SK-N-SH (cell line): ENCODE data around the gene RALGDS. TPM values are rescaled to one million over a fixed set of nuclear protein-coding genes. Genes with fewer than 3 reads are reported as not detected.

Source experiments
- CTCF ChIA-PET: fragments of 300-600, 350-600 bp; formaldehyde crosslinking; extraction: SDS; loops from one replicate; lab custom pipeline; 2021; lab: Yijun Ruan, JAX
- POLR2A ChIA-PET: fragments of 350-600 bp; sonication (Branson Sonifier 250); formaldehyde crosslinking; extraction: SDS; loops from one replicate; lab custom pipeline; 2020; ENCODE audit warnings: antibody characterized with exemption, inconsistent platforms; lab: Yijun Ruan, JAX
- DNase-seq: peaks from one replicate; pipeline ENCODE4 v3.0.0; 2012
- H2AFZ ChIP-seq: fragments of 200-600 bp; sonication (generic); 2 replicates; pipeline ENCODE4 v1.8.1; 2016; ENCODE audit warnings: antibody characterized with exemption, mild to moderate bottlenecking, low read depth
- H3F3A ChIP-seq: fragments of 200-600 bp; sonication (generic); replicated peaks from 2 replicates; pipeline ENCODE3; 2016; ENCODE audit warnings: antibody characterized with exemption, mild to moderate bottlenecking; ENCODE audit not compliant: insufficient read depth
- H3K27ac ChIP-seq, 2 experiments: fragments of 200-500 bp in 1 of 2; fragments of 200-600 bp in 1 of 2; sonication (Bioruptor generic) in 1 of 2; sonication (generic), shearing (Covaris generic) in 1 of 2; 2 replicates each; pipeline versions ENCODE4 v1.5.1 to v1.6.1; 2014 to 2016; ENCODE audit warnings: low read depth in 2 of 2, inconsistent platforms in 1 of 2, low read length in 1 of 2, mild to moderate bottlenecking in 1 of 2, mixed read lengths in 1 of 2
- H3K27me3 ChIP-seq: fragments of 200-600 bp; sonication (generic), shearing (Covaris generic); 2 replicates; pipeline ENCODE4 v1.6.1; 2016; ENCODE audit warnings: mixed run types; ENCODE audit not compliant: insufficient read depth
- H3K36me3 ChIP-seq, 2 experiments: fragments of 200-500 bp in 1 of 2; fragments of 200-600 bp in 1 of 2; sonication (Bioruptor generic) in 1 of 2; sonication (generic) in 1 of 2; replicated peaks in 1 of 2; 2 replicates each; pipeline versions ENCODE3 to v1.5.1; 2014 to 2016; ENCODE audit warnings: low read length in 1 of 2, mild to moderate bottlenecking in 1 of 2; ENCODE audit not compliant: insufficient read depth in 2 of 2, control insufficient read depth in 1 of 2
- H3K4me1 ChIP-seq, 2 experiments: fragments of 200-500 bp in 1 of 2; fragments of 200-600 bp in 1 of 2; sonication (Bioruptor generic) in 1 of 2; sonication (generic), shearing (Covaris generic) in 1 of 2; 2 replicates each; pipeline versions ENCODE4 v1.5.1 to v1.6.1; 2014 to 2016; ENCODE audit warnings: low read depth in 1 of 2, low read length in 1 of 2, mixed run types in 1 of 2; ENCODE audit not compliant: insufficient read depth in 2 of 2, control insufficient read depth in 1 of 2
- H3K4me2 ChIP-seq: fragments of 200-600 bp; sonication (generic), shearing (Covaris generic); 2 replicates; pipeline ENCODE4 v1.6.1; 2017; ENCODE audit warnings: mixed run types
- H3K4me3 ChIP-seq, 2 experiments: fragments of 200-500 bp in 1 of 2; fragments of 200-600 bp in 1 of 2; sonication (Bioruptor generic) in 1 of 2; sonication (generic), shearing (Covaris generic) in 1 of 2; 2 replicates each; pipeline versions ENCODE4 v1.5.1 to v1.8.1; 2014 to 2016; ENCODE audit warnings: low read depth in 2 of 2, inconsistent platforms in 1 of 2, low read length in 1 of 2, mild to moderate bottlenecking in 1 of 2, mixed read lengths in 1 of 2, moderate library complexity in 1 of 2
- H3K79me2 ChIP-seq: fragments of 200-600 bp; sonication (generic); 2 replicates; pipeline ENCODE4 v1.8.1; 2017; ENCODE audit warnings: mild to moderate bottlenecking; ENCODE audit not compliant: insufficient read depth
- H3K9ac ChIP-seq: fragments of 200-600 bp; sonication (generic); 2 replicates; pipeline ENCODE4 v1.6.1; 2017; ENCODE audit warnings: mixed run types
- H3K9me2 ChIP-seq: fragments of 200-600 bp; sonication (generic); 2 replicates; pipeline ENCODE4 v1.6.1; 2017; ENCODE audit warnings: mixed run types
- H3K9me3 ChIP-seq: fragments of 200-600 bp; sonication (generic); 2 replicates; pipeline ENCODE4 v1.6.1; 2017; ENCODE audit warnings: mixed run types, mild to moderate bottlenecking, moderate library complexity
- H4K20me1 ChIP-seq: fragments of 200-600 bp; sonication (generic); 2 replicates; pipeline ENCODE4 v1.6.1; 2017; ENCODE audit warnings: mild to moderate bottlenecking, mixed run types; ENCODE audit not compliant: insufficient read depth
- ELF1 ChIP-seq: IDR thresholded peaks from 2 replicates; pipeline ENCODE4 v1.4.0; 2012
- FOXJ3 ChIP-seq: sonication (generic); formaldehyde crosslinking; IDR thresholded peaks from 2 replicates; pipeline ENCODE4 v1.5.1; 2020; ENCODE audit warnings: mild to moderate bottlenecking, missing genetic modification reagents
- GABPA ChIP-seq: IDR thresholded peaks from 2 replicates; pipeline ENCODE4 v1.4.0; 2012; ENCODE audit warnings: low read depth, mild to moderate bottlenecking
- GATA2 ChIP-seq: sonication (generic); formaldehyde crosslinking; IDR thresholded peaks from 2 replicates; pipeline ENCODE4 v1.5.0; 2020; ENCODE audit warnings: mild to moderate bottlenecking, missing genetic modification reagents
- IRF3 ChIP-seq: fragments of 150-350 bp; IDR thresholded peaks from 2 replicates; pipeline ENCODE4 v1.6.1; 2016; ENCODE audit warnings: mild to moderate bottlenecking, low read depth, low read length
- JUND ChIP-seq: IDR thresholded peaks from 2 replicates; pipeline ENCODE4 v1.4.0; 2012
- MAX ChIP-seq: IDR thresholded peaks from 2 replicates; pipeline ENCODE4 v1.4.0; 2012; ENCODE audit warnings: low read depth
- MXI1 ChIP-seq: IDR thresholded peaks from 2 replicates; pipeline ENCODE4 v1.6.1; 2012; ENCODE audit warnings: mild to moderate bottlenecking, low read depth, low read length, improper control_type of control experiment
- NRF1 ChIP-seq: IDR thresholded peaks from 2 replicates; pipeline ENCODE4 v1.6.1; 2012; ENCODE audit warnings: low read depth, mild to moderate bottlenecking, low read length
- POLR2AphosphoS5 ChIP-seq: IDR thresholded peaks from 2 replicates; pipeline ENCODE4 v1.6.1; 2012; ENCODE audit warnings: low read depth, low read length
- RAD21 ChIP-seq: IDR thresholded peaks from 2 replicates; pipeline ENCODE4 v1.6.1; 2012; ENCODE audit warnings: mild to moderate bottlenecking, low read length
- REST ChIP-seq: IDR thresholded peaks from 2 replicates; pipeline ENCODE4 v1.6.1; 2012; ENCODE audit warnings: mild to moderate bottlenecking, low read depth, low read length, moderate library complexity
- RFX5 ChIP-seq: IDR thresholded peaks from 2 replicates; pipeline ENCODE4 v1.6.1; 2012; ENCODE audit warnings: mild to moderate bottlenecking, improper control_type of control experiment, low read length
- SMC3 ChIP-seq: IDR thresholded peaks from 2 replicates; pipeline ENCODE4 v1.6.1; 2012; ENCODE audit warnings: low read depth, low read length, improper control_type of control experiment
- TAF1 ChIP-seq: IDR thresholded peaks from 2 replicates; pipeline ENCODE4 v1.6.1; 2012; ENCODE audit warnings: low read depth, mild to moderate bottlenecking, low read length, moderate library complexity, borderline replicate concordance
- ZBTB33 ChIP-seq: IDR thresholded peaks from 2 replicates; pipeline ENCODE4 v1.4.0; 2012; ENCODE audit warnings: low read depth, borderline replicate concordance
- WGBS: methylation state at CpG from one replicate; pipeline ENCODE4 v1.1.6; 2017; ENCODE audit warnings: low lambda C conversion rate; 5-methylcytosine and 5-hydroxymethylcytosine counted together
- polyA plus RNA-seq, 3 experiments: library from polyadenylated mRNA; depleted of rRNA; stranded (reverse); fragments of >200 nt; gene quantifications; 2 replicates each; pipeline ENCODE4 v1.2.3, GENCODE V29; 2012

RALGDS gene
- polyA plus RNA-seq, 1 of the 3 experiments (the other 2 are of a cell fraction), result 64.7 TPM

- no peak overlapping the region for H3K4me3 ChIP-seq
- TF ChIP-seq GABPA (no peak), IRF3 (no peak), POLR2AphosphoS5 (no peak)
- TF ChIP-seq, all 33 proteins: peak for 0
- ChIA-PET CTCF (interaction anchor here (0.7 to 30.3 kb wide), 19 partner anchors 8 to 226 kb away, joined by 3 to 810 read pairs (median 4); partner anchors contain the start of gene GTF3C5), POLR2A (interaction anchor here (1.0 to 1.3 kb wide), 3 partner anchors 14 to 40 kb away, joined by 4 to 6 read pairs (median 4); no protein-coding TSS in a partner anchor)
- WGBS, result 90% methylated on average over 6 of the region's 12 CpGs
- Histone ChIP-seq H3K9me3 (no peaks in the 10 kb centered on the region), H3K9me2 (no peaks in the 10 kb centered on the region), H3K4me2 (no peak overlapping the region), H4K20me1 (0 out of 2 replicates have a peak, but pooled peaks cover 7% of the 10 kb centered on the region), H3K4me1 (peaks cover 0 to 2% of the 10 kb centered on the region in 2 experiments; a peak in 1 of 4 replicates), H3K27ac (no peak overlapping the region), H3K36me3 (peaks cover 21 to 82% of the 10 kb centered on the region in 2 experiments), H3K27me3 (no peaks in the 10 kb centered on the region), H3F3A (no peaks in the 10 kb centered on the region), H2AFZ (no peak overlapping the region), H3K9ac (no peak overlapping the region), H3K79me2 (no peaks in the 10 kb centered on the region)
- DNase-seq, result no peak
Measured at GRCh38 chr9:133103987-133104505, 17.0 kb downstream of the RALGDS start.

- peaks cover 0 to 2% of the 10 kb centered on the region in 2 experiments; a peak in 1 of 4 replicates for H3K4me1 ChIP-seq
- H3K36me3 ChIP-seq, result peaks cover 26 to 82% of the 10 kb centered on the region in 2 experiments
- H3K4me2 ChIP-seq, result no peak overlapping the region
- DNase-seq, result peak; percentile 93
- POLR2A ChIA-PET, result interaction anchor here (1.0 to 1.3 kb wide), 3 partner anchors 13 to 41 kb away, joined by 4 to 6 read pairs (median 4); no protein-coding TSS in a partner anchor
- H3K9me3 ChIP-seq, result no peaks in the 10 kb centered on the region
- no peak overlapping the region; a peak in 1 of 4 replicates for H3K4me3 ChIP-seq
- H3K27me3 ChIP-seq, result no peaks in the 10 kb centered on the region
- H3K9ac ChIP-seq, result no peak overlapping the region
- no peak overlapping the region for H2AFZ ChIP-seq
- H3K9me2 ChIP-seq, result no peaks in the 10 kb centered on the region
- H3F3A ChIP-seq, result no peaks in the 10 kb centered on the region
- 0 out of 2 replicates have a peak, but pooled peaks cover 7% of the 10 kb centered on the region for H4K20me1 ChIP-seq
- peak overlapping the region in 1 of 2 experiments; percentile 50; a peak in 1 of 4 replicates for H3K27ac ChIP-seq
- CTCF ChIA-PET, result interaction anchor here (0.6 to 30.3 kb wide), 29 partner anchors 8 to 226 kb away, joined by 3 to 810 read pairs (median 3); partner anchors contain the start of genes GBGT1 and GTF3C5
- 79% methylated on average over 7 of the region's 14 CpGs for WGBS
- no peaks in the 10 kb centered on the region for H3K79me2 ChIP-seq
- no peak for TF ChIP-seq JUND
- no peak for TF ChIP-seq RFX5
- TF ChIP-seq NRF1, result no peak
- no peak for TF ChIP-seq IRF3
- no peak for TF ChIP-seq TAF1
- TF ChIP-seq MAX, result no peak
- no peak for TF ChIP-seq ELF1
- no peak for TF ChIP-seq REST
- TF ChIP-seq ZBTB33, result no peak
- peak; percentile 67; the same call in 1 of the 2 replicates for TF ChIP-seq MXI1
- TF ChIP-seq FOXJ3 (CRISPR knock-in tag), result no peak
- no peak for TF ChIP-seq POLR2AphosphoS5
- peak; percentile 94 for TF ChIP-seq SMC3
- TF ChIP-seq GATA2 (CRISPR knock-in tag), result no peak
- peak; percentile 92 for TF ChIP-seq RAD21
Measured at GRCh38 chr9:133103183-133103986, 17.7 kb downstream of the RALGDS start.
